WERI-Rb-1 (cell line): ENCODE data around the gene MAPT.
"Not testable (repeated sequence)": the region's sequence is repeated elsewhere in the genome, so short reads cannot be mapped to it uniquely, and the experiment has no call there.

Source experiments
- DNase-seq: peaks from one replicate; pipeline ENCODE4 v3.0.0-alpha.2; 2020
- H3K27ac ChIP-seq: fragments of 250-450 bp; sonication (Bioruptor Pico); 2 replicates; pipeline ENCODE4 v1.5.1; 2020; ENCODE audit warnings: mild to moderate bottlenecking, moderate library complexity
- H3K27me3 ChIP-seq: fragments of 250-450 bp; sonication (Bioruptor Pico); 2 replicates; pipeline ENCODE4 v1.5.1; 2021; ENCODE audit warnings: mild to moderate bottlenecking, low read depth, moderate library complexity; ENCODE audit not compliant: insufficient read depth, severe bottlenecking
- H3K36me3 ChIP-seq: fragments of 250-450 bp; sonication (Bioruptor Pico); 2 replicates; pipeline ENCODE4 v1.5.1; 2020; ENCODE audit warnings: mild to moderate bottlenecking, moderate library complexity
- H3K4me3 ChIP-seq: 2 replicates; pipeline ENCODE4 v1.5.1; 2011; ENCODE audit warnings: low read depth, mild to moderate bottlenecking, control low read depth, low read length
- H3K9me3 ChIP-seq: fragments of 250-450 bp; sonication (Bioruptor Pico); 2 replicates; pipeline ENCODE4 v1.5.1; 2021; ENCODE audit warnings: mild to moderate bottlenecking, moderate library complexity; ENCODE audit not compliant: severe bottlenecking
- TF ChIP-seq, protein P1 (sequence below): IDR thresholded peaks from 2 replicates; pipeline ENCODE4 v1.5.1; 2011; ENCODE audit warnings: low read depth, mild to moderate bottlenecking, control low read depth, inconsistent platforms, low read length

Gene MAPT

GRCh38 chr17:46003907-46004748, 109.8 kb downstream of the MAPT start:
- no peak for DNase-seq
- Histone ChIP-seq H3K36me3 (no peaks in the 10 kb centered on the region), H3K27ac (no peak overlapping the region; the same call in 1 of the 2 replicates), H3K9me3 (no peaks in the 10 kb centered on the region), H3K27me3 (no peaks in the 10 kb centered on the region), H3K4me3 (no peak overlapping the region)
- TF ChIP-seq, protein P1, sequence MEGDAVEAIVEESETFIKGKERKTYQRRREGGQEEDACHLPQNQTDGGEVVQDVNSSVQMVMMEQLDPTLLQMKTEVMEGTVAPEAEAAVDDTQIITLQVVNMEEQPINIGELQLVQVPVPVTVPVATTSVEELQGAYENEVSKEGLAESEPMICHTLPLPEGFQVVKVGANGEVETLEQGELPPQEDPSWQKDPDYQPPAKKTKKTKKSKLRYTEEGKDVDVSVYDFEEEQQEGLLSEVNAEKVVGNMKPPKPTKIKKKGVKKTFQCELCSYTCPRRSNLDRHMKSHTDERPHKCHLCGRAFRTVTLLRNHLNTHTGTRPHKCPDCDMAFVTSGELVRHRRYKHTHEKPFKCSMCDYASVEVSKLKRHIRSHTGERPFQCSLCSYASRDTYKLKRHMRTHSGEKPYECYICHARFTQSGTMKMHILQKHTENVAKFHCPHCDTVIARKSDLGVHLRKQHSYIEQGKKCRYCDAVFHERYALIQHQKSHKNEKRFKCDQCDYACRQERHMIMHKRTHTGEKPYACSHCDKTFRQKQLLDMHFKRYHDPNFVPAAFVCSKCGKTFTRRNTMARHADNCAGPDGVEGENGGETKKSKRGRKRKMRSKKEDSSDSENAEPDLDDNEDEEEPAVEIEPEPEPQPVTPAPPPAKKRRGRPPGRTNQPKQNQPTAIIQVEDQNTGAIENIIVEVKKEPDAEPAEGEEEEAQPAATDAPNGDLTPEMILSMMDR, result no peak

GRCh38 chr17:46006082-46006481, 111.7 kb downstream of the MAPT start:
- H3K27me3 ChIP-seq, H3K4me3 ChIP-seq, H3K9me3 ChIP-seq, H3K27ac ChIP-seq, H3K36me3 ChIP-seq, DNase-seq: not testable (repeated sequence)

- Histone ChIP-seq H3K9me3 (no peaks in the 10 kb centered on the region), H3K36me3 (no peaks in the 10 kb centered on the region), H3K27me3 (no peaks in the 10 kb centered on the region), H3K4me3 (no peak overlapping the region), H3K27ac (no peak overlapping the region)
- TF ChIP-seq, protein P1, result no peak
- no peak for DNase-seq
Observed at GRCh38 chr17:46007461-46007965, 113.2 kb downstream of the MAPT start.

GRCh38 chr17:46008591-46008990, 114.2 kb downstream of the MAPT start:
- Histone ChIP-seq H3K27me3 (no peaks in the 10 kb centered on the region), H3K36me3 (no peaks in the 10 kb centered on the region), H3K9me3 (no peaks in the 10 kb centered on the region), H3K27ac (no peak overlapping the region), H3K4me3 (no peak overlapping the region)
- DNase-seq, result peak; percentile 40
- TF ChIP-seq, protein P1, result no peak

DNA sequence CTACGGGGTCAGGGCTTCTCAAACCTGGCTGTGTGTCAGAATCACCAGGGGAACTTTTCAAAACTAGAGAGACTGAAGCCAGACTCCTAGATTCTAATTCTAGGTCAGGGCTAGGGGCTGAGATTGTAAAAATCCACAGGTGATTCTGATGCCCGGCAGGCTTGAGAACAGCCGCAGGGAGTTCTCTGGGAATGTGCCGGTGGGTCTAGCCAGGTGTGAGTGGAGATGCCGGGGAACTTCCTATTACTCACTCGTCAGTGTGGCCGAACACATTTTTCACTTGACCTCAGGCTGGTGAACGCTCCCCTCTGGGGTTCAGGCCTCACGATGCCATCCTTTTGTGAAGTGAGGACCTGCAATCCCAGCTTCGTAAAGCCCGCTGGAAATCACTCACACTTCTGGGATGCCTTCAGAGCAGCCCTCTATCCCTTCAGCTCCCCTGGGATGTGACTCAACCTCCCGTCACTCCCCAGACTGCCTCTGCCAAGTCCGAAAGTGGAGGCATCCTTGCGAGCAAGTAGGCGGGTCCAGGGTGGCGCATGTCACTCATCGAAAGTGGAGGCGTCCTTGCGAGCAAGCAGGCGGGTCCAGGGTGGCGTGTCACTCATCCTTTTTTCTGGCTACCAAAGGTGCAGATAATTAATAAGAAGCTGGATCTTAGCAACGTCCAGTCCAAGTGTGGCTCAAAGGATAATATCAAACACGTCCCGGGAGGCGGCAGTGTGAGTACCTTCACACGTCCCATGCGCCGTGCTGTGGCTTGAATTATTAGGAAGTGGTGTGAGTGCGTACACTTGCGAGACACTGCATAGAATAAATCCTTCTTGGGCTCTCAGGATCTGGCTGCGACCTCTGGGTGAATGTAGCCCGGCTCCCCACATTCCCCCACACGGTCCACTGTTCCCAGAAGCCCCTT, 115.6 kb downstream of the MAPT start:
- no peaks in the 10 kb centered on the region for H3K27me3 ChIP-seq
- no peak overlapping the region for H3K27ac ChIP-seq
- TF ChIP-seq, protein P1, result no peak
- no peak for DNase-seq
- H3K36me3 ChIP-seq, result no peaks in the 10 kb centered on the region
- no peaks in the 10 kb centered on the region for H3K9me3 ChIP-seq
- no peak overlapping the region for H3K4me3 ChIP-seq
